Smooth muscle cell (in vitro differentiated cells): Measurements from ENCODE around the gene APLP1. TPM values are rescaled to one million over a fixed set of nuclear protein-coding genes. Genes with fewer than 3 reads are reported as not detected.

Experiments used
- DNase-seq: peaks from one replicate; lab custom pipeline; 2025; ENCODE audit not compliant: unreplicated experiment; lab: John Stamatoyannopoulos, UW
- H2AFZ ChIP-seq: fragments of 200-600 bp; sonication (generic); 2 replicates; pipeline ENCODE4 v1.6.0; 2016; ENCODE audit warnings: antibody characterized with exemption, low read depth, mild to moderate bottlenecking
- H3F3A ChIP-seq: fragments of 200-600 bp; sonication (generic); 2 replicates; pipeline ENCODE4 v1.6.0; 2017; ENCODE audit warnings: antibody characterized with exemption, low read depth
- H3K27ac ChIP-seq: fragments of 200-600 bp; sonication (generic); 2 replicates; pipeline ENCODE4 v1.5.1; 2016; ENCODE audit warnings: low read depth, mild to moderate bottlenecking
- H3K27me3 ChIP-seq: fragments of 200-600 bp; sonication (generic); 2 replicates; pipeline ENCODE4 v1.6.1; 2016; ENCODE audit warnings: low read depth, mild to moderate bottlenecking
- H3K36me3 ChIP-seq: fragments of 200-600 bp; sonication (generic); 2 replicates; pipeline ENCODE4 v1.5.1; 2016; ENCODE audit warnings: low read depth
- H3K4me1 ChIP-seq: fragments of 200-600 bp; sonication (generic); 2 replicates; pipeline ENCODE4 v1.5.1; 2016; ENCODE audit warnings: low read depth
- H3K4me2 ChIP-seq: fragments of 200-600 bp; sonication (generic); 2 replicates; pipeline ENCODE4 v1.6.0; 2016; ENCODE audit warnings: mild to moderate bottlenecking
- H3K4me3 ChIP-seq: fragments of 200-600 bp; sonication (generic); 2 replicates; pipeline ENCODE4 v1.5.1; 2016; ENCODE audit warnings: mild to moderate bottlenecking
- H3K79me2 ChIP-seq: fragments of 200-600 bp; sonication (generic); 2 replicates; pipeline ENCODE4 v1.6.0; 2016; ENCODE audit warnings: low read depth, mild to moderate bottlenecking
- H3K9ac ChIP-seq: fragments of 200-600 bp; sonication (generic); 2 replicates; pipeline ENCODE4 v1.6.0; 2016; ENCODE audit warnings: low read depth
- H3K9me3 ChIP-seq: fragments of 200-600 bp; sonication (generic); replicated peaks from 2 replicates; pipeline ENCODE4 v1.5.1; 2016; ENCODE audit warnings: low read depth
- H4K20me1 ChIP-seq: fragments of 200-600 bp; sonication (generic); 2 replicates; pipeline ENCODE4 v1.6.0; 2016; ENCODE audit warnings: low read depth
- WGBS: methylation state at CpG from one replicate; pipeline ENCODE4 v1.1.7; 2016; ENCODE audit warnings: low lambda C conversion rate; 5-methylcytosine and 5-hydroxymethylcytosine counted together
- polyA plus RNA-seq: library from polyadenylated mRNA; unstranded; fragments of >200 nt; fragmentation: Nextera tagmentation; extraction: Ambion mirVana; gene quantifications from 2 replicates; pipeline ENCODE4 v1.2.1, GENCODE V29; 2016
- total RNA-seq: library from RNA; depleted of rRNA; stranded (reverse); fragments of >200 nt; gene quantifications from 2 replicates; pipeline ENCODE4 v1.2.3, GENCODE V29; 2014
- TF ChIP-seq, protein P1 (sequence below): fragments of 200-600 bp; sonication (generic); IDR thresholded peaks from 2 replicates; pipeline ENCODE4 v1.5.1; 2017; ENCODE audit warnings: borderline replicate concordance, mild to moderate bottlenecking, antibody characterized with exemption; ENCODE audit not compliant: insufficient read depth, poor library complexity, severe bottlenecking

Gene APLP1
- total and polyA plus RNA-seq, 2 experiments from 2014 or later: 81.8 to 114 TPM

DNA sequence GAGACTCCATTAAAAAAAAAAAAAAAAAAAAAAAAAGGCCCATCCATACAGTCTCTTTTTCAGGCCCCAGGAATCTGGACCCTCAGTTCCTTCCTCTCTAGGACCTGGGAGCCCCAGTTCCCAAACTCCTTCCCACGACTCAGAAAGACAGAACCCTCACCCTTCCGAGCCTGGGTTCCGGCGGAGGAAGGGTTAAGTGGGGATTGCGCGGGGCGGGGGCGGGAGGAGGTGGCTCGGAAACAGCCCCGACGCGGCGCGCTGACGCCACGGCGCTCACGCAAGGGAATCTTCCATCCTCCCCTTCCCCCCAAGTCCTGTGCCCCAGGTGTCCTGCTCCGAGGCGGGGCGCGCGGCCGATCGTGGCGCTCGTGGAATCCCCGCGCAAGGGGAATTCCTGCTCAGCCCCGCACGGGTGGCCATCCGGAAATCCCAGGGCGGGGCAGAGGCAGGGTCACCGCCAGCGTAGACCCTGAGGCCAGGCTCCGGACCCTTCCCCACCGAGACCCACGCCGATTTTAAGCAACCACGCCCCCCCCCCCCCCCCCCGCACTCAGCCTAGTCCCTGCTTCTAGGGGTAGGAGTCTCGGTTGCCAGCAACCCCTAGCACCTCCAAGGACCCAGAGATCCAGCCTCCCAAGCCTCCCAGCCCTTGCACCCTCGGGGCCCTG, 31.3 kb downstream of the APLP1 start:
- peaks cover 16% of the 10 kb centered on the region for H3F3A ChIP-seq
- peaks cover 13% of the 10 kb centered on the region for H3K79me2 ChIP-seq
- no peaks in the 10 kb centered on the region for H3K9me3 ChIP-seq
- peaks cover 15% of the 10 kb centered on the region for H3K4me1 ChIP-seq
- peak overlapping the region; percentile 88 for H3K9ac ChIP-seq
- DNase-seq: peak; percentile 34
- no peaks in the 10 kb centered on the region for H3K27me3 ChIP-seq
- H4K20me1 ChIP-seq: no peaks in the 10 kb centered on the region
- no peaks in the 10 kb centered on the region for H3K36me3 ChIP-seq
- H3K4me2 ChIP-seq: peak overlapping the region; percentile 99
- TF ChIP-seq, protein P1, sequence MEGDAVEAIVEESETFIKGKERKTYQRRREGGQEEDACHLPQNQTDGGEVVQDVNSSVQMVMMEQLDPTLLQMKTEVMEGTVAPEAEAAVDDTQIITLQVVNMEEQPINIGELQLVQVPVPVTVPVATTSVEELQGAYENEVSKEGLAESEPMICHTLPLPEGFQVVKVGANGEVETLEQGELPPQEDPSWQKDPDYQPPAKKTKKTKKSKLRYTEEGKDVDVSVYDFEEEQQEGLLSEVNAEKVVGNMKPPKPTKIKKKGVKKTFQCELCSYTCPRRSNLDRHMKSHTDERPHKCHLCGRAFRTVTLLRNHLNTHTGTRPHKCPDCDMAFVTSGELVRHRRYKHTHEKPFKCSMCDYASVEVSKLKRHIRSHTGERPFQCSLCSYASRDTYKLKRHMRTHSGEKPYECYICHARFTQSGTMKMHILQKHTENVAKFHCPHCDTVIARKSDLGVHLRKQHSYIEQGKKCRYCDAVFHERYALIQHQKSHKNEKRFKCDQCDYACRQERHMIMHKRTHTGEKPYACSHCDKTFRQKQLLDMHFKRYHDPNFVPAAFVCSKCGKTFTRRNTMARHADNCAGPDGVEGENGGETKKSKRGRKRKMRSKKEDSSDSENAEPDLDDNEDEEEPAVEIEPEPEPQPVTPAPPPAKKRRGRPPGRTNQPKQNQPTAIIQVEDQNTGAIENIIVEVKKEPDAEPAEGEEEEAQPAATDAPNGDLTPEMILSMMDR: no peak
- H3K4me3 ChIP-seq: peak overlapping the region; percentile 78
- WGBS: 1% methylated on average over 17 of the region's 43 CpGs
- peak overlapping the region; percentile 81 for H3K27ac ChIP-seq
- peak overlapping the region; percentile 81 for H2AFZ ChIP-seq

DNA sequence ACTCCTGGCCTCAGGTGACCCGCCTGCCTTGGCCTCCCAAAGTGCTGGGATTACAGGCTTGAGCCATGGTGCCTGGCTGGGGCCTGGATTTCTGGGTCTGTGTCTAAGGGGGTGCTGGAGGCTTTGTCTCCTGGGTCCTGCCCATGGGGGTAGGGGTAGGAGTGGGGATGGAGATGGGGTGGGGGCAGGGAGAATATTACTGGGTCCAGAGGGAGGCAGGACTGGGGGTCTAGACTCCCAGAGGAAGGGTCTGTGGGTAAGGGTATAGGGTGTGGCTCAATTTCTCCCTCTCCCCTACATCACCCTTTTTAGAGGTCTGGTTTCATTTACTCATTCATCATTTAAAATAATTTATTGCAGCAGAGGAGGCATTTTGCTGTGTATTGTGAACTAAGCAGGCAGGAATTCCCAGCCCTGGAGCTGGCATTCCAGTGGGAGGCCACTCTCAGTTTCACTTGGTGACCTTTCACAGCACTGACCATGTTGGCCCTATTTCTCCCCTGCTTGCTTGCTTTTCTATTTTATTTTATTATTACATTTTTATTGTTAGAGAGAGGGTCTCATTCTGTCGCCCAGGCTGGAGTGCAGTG, 32.8 kb downstream of the APLP1 start:
- Histone ChIP-seq H3K4me3 (peak overlapping the region; percentile 78), H3K9ac (peak overlapping the region; percentile 88), H3K4me2 (peak overlapping the region; percentile 99), H2AFZ (no peak overlapping the region), H3K4me1 (peaks cover 15% of the 10 kb centered on the region), H3K27me3 (no peaks in the 10 kb centered on the region), H3F3A (peaks cover 22% of the 10 kb centered on the region), H3K9me3 (no peaks in the 10 kb centered on the region), H4K20me1 (no peaks in the 10 kb centered on the region), H3K79me2 (peaks cover 13% of the 10 kb centered on the region), H3K36me3 (no peaks in the 10 kb centered on the region), H3K27ac (peak overlapping the region; percentile 81)
- DNase-seq: no peak
- TF ChIP-seq, protein P1: no peak
- 58% methylated on average over 2 of the region's 2 CpGs for WGBS

DNA sequence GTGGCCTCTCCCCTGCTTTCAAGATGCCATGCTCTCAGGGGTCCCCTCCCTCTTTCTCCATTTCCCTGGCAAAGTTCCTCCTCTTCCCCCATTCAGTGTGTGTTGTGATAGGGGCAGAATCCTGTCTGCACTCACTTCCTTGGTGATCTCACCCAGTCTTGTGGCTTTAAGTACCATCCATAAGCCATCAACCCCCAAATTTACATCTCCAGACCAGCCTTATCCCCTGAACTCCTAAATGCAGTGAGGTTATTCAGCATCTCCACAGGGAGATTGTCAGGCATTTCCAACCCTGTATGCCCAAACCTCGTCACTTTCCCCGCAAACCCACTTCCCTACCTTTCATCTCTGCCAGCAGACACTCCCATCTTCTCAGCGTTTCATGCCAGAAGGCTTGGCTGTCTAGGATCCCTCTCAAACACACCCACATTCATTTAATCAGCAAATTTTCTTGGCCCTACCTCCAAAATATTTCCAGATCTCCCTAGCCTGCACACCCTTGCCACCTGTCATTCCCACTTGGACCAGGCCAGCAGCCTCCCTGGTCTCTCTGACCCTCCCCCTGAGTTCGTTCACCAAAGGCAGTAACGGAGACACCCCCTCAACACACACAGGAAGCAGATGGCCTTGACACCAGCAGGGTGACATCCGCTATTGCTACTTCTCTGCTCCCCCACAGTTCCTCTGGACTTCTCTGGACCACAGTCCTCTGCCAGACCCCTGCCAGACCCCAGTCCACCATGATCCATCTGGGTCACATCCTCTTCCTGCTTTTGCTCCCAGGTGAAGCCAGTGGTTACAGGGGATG, 33.7 kb downstream of the APLP1 start, which contains the start of gene HCST:
TSS of gene HCST (plus strand) at position 676 of the 808 bp plus-strand sequence. CDS start at position 741, 65 bp downstream.
- peak within 1 kb of the TSS; percentile 81 for H3K27ac ChIP-seq
- H3F3A ChIP-seq: peaks cover 22% of the 10 kb centered on the region
- WGBS: 65% methylated on average over 6 of the region's 6 CpGs
- H4K20me1 ChIP-seq: no peaks in the 10 kb centered on the region
- no peaks in the 10 kb centered on the region for H3K27me3 ChIP-seq
- DNase-seq: no peak
- H3K4me1 ChIP-seq: peaks cover 15% of the 10 kb centered on the region
- H2AFZ ChIP-seq: peak within 1 kb of the TSS; percentile 81
- peaks cover 13% of the 10 kb centered on the region for H3K79me2 ChIP-seq
- H3K36me3 ChIP-seq: no peaks in the 10 kb centered on the region
- TF ChIP-seq, protein P1: no peak
- no peaks in the 10 kb centered on the region for H3K9me3 ChIP-seq
- peak within 1 kb of the TSS; percentile 99 for H3K4me2 ChIP-seq
- H3K9ac ChIP-seq: peak within 1 kb of the TSS; percentile 4
- peak within 1 kb of the TSS; percentile 34 for H3K4me3 ChIP-seq
